Ascending aorta (tissue), 2 donors: ENCODE results near the gene IGF2R. TPM values are rescaled to one million over a fixed set of nuclear protein-coding genes. Genes with fewer than 3 reads are reported as not detected.

Source experiments
- DNase-seq, 2 donors: peaks; one replicate each; pipeline ENCODE4 v3.0.0-alpha.2; 2019; ENCODE audit warnings: low spot score in 2 of 2
- H3K27ac ChIP-seq, 2 donors: fragments of 200-600 bp; sonication (generic); one replicate each; pipeline ENCODE4 v1.5.1; 2016 to 2017; ENCODE audit warnings: mild to moderate bottlenecking in 1 of 2
- H3K27me3 ChIP-seq: fragments of 200-600 bp; sonication (generic); one replicate; pipeline ENCODE4 v1.5.1; 2017
- H3K36me3 ChIP-seq, 2 donors: fragments of 200-600 bp; sonication (generic); one replicate each; pipeline ENCODE4 v1.5.1; 2016
- H3K4me1 ChIP-seq, 2 donors: fragments of 200-600 bp; sonication (generic); one replicate each; pipeline ENCODE4 v1.5.1; 2016 to 2017; ENCODE audit warnings: mild to moderate bottlenecking in 1 of 2
- H3K4me3 ChIP-seq, 2 donors: fragments of 200-600 bp; sonication (generic); one replicate each; pipeline ENCODE4 v1.5.1; 2016 to 2017; ENCODE audit warnings: mild to moderate bottlenecking in 1 of 2
- H3K9me3 ChIP-seq, 2 donors: fragments of 200-600 bp; sonication (generic); one replicate each; pipeline ENCODE4 v1.5.1; 2016
- intact Hi-C: fragments of 100-400 bp; cut with DNase I; formaldehyde crosslinking; loops from one replicate; pipeline ENCODE4 v1.15.1; 2023
- total RNA-seq: library from RNA; depleted of rRNA; stranded (reverse); fragments of >200 nt; gene quantifications from one replicate; pipeline ENCODE4 v1.1.0, GENCODE V29; 2016
- TF ChIP-seq, protein P1 (sequence below), 3 experiments: fragments of 200-600 bp in 2 of 3; fragments of 450-650 bp in 1 of 3; sonication (generic) in 2 of 3; IDR thresholded peaks; one replicate each; pipeline ENCODE4 v1.5.1; 2016 to 2019; ENCODE audit warnings: antibody characterized with exemption in 3 of 3, mild to moderate bottlenecking in 1 of 3, moderate library complexity in 1 of 3

Gene IGF2R
- total RNA-seq, 1 donor from 2014 or later, result 104 TPM

GRCh38 chr6:159948199-159948598 is 20.7 kb upstream of the IGF2R start:
- peaks cover 0 to 10% of the 10 kb centered on the region in 2 donors for H3K9me3 ChIP-seq
- H3K4me3 ChIP-seq, result no peak overlapping the region
- no peak overlapping the region for H3K27ac ChIP-seq
- DNase-seq, result no peak
- no peaks in the 10 kb centered on the region for H3K36me3 ChIP-seq
- no peaks in the 10 kb centered on the region for H3K4me1 ChIP-seq
- H3K27me3 ChIP-seq, result no peaks in the 10 kb centered on the region
- intact Hi-C loops, result no loop called here
- TF ChIP-seq, protein P1, sequence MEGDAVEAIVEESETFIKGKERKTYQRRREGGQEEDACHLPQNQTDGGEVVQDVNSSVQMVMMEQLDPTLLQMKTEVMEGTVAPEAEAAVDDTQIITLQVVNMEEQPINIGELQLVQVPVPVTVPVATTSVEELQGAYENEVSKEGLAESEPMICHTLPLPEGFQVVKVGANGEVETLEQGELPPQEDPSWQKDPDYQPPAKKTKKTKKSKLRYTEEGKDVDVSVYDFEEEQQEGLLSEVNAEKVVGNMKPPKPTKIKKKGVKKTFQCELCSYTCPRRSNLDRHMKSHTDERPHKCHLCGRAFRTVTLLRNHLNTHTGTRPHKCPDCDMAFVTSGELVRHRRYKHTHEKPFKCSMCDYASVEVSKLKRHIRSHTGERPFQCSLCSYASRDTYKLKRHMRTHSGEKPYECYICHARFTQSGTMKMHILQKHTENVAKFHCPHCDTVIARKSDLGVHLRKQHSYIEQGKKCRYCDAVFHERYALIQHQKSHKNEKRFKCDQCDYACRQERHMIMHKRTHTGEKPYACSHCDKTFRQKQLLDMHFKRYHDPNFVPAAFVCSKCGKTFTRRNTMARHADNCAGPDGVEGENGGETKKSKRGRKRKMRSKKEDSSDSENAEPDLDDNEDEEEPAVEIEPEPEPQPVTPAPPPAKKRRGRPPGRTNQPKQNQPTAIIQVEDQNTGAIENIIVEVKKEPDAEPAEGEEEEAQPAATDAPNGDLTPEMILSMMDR (IDR thresholded peaks at IDR 0.05), result no peak

DNA sequence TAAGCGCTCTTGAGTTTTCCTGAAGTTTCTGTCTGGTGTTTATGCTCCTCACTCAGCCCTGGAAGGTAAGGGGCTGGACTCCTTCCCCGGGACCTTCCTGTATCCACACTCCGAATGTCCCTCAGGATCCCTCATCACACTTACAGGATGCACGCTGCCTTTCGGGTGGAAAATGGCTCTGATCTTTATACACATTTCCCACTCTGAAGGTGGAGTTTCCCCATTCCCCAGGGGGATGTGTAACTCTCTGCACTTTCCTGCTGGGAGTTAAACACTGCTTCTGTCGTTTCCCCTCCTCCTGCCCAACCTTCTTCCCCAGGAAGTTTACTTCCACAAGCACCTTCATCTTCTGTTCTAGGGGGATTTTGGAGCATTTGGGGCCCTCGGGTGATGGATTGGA is 17.1 kb upstream of the IGF2R start:
- Histone ChIP-seq H3K4me1 (no peaks in the 10 kb centered on the region), H3K27ac (no peak overlapping the region), H3K36me3 (no peaks in the 10 kb centered on the region), H3K4me3 (no peak overlapping the region), H3K27me3 (no peaks in the 10 kb centered on the region), H3K9me3 (no peaks in the 10 kb centered on the region)
- no peak for DNase-seq
- TF ChIP-seq, protein P1 (IDR thresholded peaks at IDR 0.05), result no peak
- intact Hi-C loops, result no loop called here

GRCh38 chr6:159952289-159953005 is 16.4 kb upstream of the IGF2R start:
- H3K9me3 ChIP-seq, result no peaks in the 10 kb centered on the region
- TF ChIP-seq, protein P1 (IDR thresholded peaks at IDR 0.05), result no peak
- no peak overlapping the region for H3K27ac ChIP-seq
- no peaks in the 10 kb centered on the region for H3K4me1 ChIP-seq
- no peaks in the 10 kb centered on the region for H3K36me3 ChIP-seq
- no peaks in the 10 kb centered on the region for H3K27me3 ChIP-seq
- no peak for DNase-seq
- H3K4me3 ChIP-seq, result no peak overlapping the region
- intact Hi-C loops, result no loop called here

- Histone ChIP-seq H3K27ac (no peak overlapping the region), H3K36me3 (no peaks in the 10 kb centered on the region), H3K27me3 (no peaks in the 10 kb centered on the region), H3K4me1 (no peaks in the 10 kb centered on the region), H3K9me3 (no peaks in the 10 kb centered on the region), H3K4me3 (no peak overlapping the region)
- TF ChIP-seq, protein P1 (IDR thresholded peaks at IDR 0.05), result no peak
- intact Hi-C loops, result no loop called here
- no peak for DNase-seq
These were observed 15.7 kb upstream of the IGF2R start for GRCh38 chr6:159953091-159953601.

GRCh38 chr6:159955945-159956361 is 12.9 kb upstream of the IGF2R start:
- Histone ChIP-seq H3K4me3 (no peak overlapping the region), H3K27me3 (no peaks in the 10 kb centered on the region), H3K36me3 (no peaks in the 10 kb centered on the region), H3K9me3 (no peaks in the 10 kb centered on the region), H3K27ac (no peak overlapping the region), H3K4me1 (peaks cover 0 to 8% of the 10 kb centered on the region in 2 donors)
- TF ChIP-seq, protein P1 (IDR thresholded peaks at IDR 0.05), result no peak
- no peak for DNase-seq
- intact Hi-C loops, result no loop called here
